Motor neuron (in vitro differentiated cells): ENCODE results near the gene IQGAP2. TPM values are rescaled to one million over a fixed set of nuclear protein-coding genes. Genes with fewer than 3 reads are reported as not detected.
A peak's percentile ranks its signal among the peaks of the same experiment; 100 is the strongest.
"Not testable (repeated sequence)": the region's sequence is repeated elsewhere in the genome, so short reads cannot be mapped to it uniquely, and the experiment has no call there.

Experiments
- ATAC-seq, 8 experiments: fragments of 200-7000 bp; cut with Tn5 transposase; replicated peaks in 6 of 8; 2 replicates each; pipeline ENCODE4 v1.8.0; 2021; ENCODE audit warnings: mild to moderate bottlenecking in 8 of 8, moderate library complexity in 8 of 8
- H3K27ac ChIP-seq, 2 donors: fragments of 250-450 bp; sonication (Bioruptor Pico); 2 replicates each; pipeline ENCODE4 v1.9.0; 2021; ENCODE audit warnings: antibody characterized with exemption in 2 of 2, mild to moderate bottlenecking in 2 of 2, moderate library complexity in 1 of 2
- H3K4me1 ChIP-seq, 2 donors: fragments of 250-450 bp; sonication (Bioruptor Pico); replicated peaks in 1 of 2; 2 replicates each; pipeline ENCODE4 v1.6.1; 2021; ENCODE audit warnings: antibody characterized with exemption in 2 of 2, mild to moderate bottlenecking in 2 of 2, moderate library complexity in 1 of 2
- H3K4me3 ChIP-seq, 5 donors: fragments of 250-450 bp; sonication (Bioruptor Pico); 2 replicates each; pipeline ENCODE4 v1.9.0; 2021; ENCODE audit warnings: antibody characterized with exemption in 5 of 5, mild to moderate bottlenecking in 5 of 5, moderate library complexity in 4 of 5
- WGBS, 10 experiments: fragments of 450-650 bp; shearing (Covaris generic); methylation state at CpG; one replicate each; pipeline ENCODE4 v1.0.0; 2022; 5-methylcytosine and 5-hydroxymethylcytosine counted together
- in situ Hi-C, 9 experiments: fragments of 400-800 bp; cut with MboI; loops; one replicate each; pipeline ENCODE4 v1.15.0; 2021; ENCODE audit warnings: low sequenced_read_pairs in 9 of 9, low pct_unique_long_range_greater_than_20kb in 2 of 9; ENCODE audit not compliant: unreplicated experiment in 9 of 9
- total RNA-seq, 8 experiments: library from RNA; unstranded; fragments of 300-600 nt; gene quantifications; 2 replicates each; pipeline versions ENCODE4 v1.2.3 to v1.2.4, GENCODE V29; 2022

The IQGAP2 gene
- total RNA-seq, 8 experiments from 2014 or later: 6.3 to 74.8 (median 14.2) TPM

DNA sequence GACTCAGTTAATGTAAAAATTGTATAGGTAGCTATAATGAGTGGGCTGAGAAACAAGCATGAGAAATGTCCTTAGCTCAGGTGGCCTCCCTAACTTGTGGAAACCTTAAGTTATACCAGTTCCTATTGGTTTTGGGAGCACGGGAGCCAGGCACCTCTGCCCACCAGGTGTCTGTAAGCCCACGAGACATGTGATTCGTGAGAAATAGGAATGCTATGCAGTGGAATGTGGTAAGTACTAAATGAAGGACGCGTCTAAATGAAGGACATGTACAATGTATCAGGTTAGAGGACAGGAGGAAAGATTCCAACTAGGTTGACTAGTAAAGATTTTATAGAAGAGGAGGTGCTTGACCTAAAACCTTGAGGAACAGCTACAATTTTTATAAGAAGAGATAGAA, 266.2 kb downstream of the IQGAP2 start:
- in situ Hi-C loops: no loop called here
- ATAC-seq: no peak
- H3K4me1 ChIP-seq: no peaks in the 10 kb centered on the region
- H3K27ac ChIP-seq: no peak overlapping the region
- H3K4me3 ChIP-seq: no peak overlapping the region
- 75 to 100% (median 96%) methylated on average over 1 to 5 of the region's 5 CpGs; no CpG with 5 or more reads in 4 of the 10 experiments for WGBS, 10 experiments

DNA sequence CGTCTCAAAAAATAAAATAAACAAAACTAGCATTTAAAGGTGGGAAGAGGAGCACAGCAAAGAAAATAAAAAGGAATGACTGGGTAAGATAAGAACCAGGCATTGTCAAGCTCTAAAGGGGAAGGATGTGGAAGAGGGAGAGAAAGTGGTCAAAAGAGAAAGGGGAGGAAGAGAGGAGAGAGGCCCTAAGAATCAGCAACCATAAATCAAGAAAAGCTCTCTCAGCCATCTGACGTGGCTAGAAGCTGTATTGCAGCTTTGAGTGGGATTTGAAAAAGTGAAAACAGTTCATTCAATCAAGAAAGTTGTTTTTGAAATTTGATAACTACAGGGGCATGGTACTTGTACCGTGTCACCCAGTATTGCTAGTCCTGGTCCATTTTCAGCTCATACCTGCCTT, 267.4 kb downstream of the IQGAP2 start:
- Histone ChIP-seq H3K4me1 (no peaks in the 10 kb centered on the region), H3K27ac (no peak overlapping the region), H3K4me3 (no peak overlapping the region)
- ATAC-seq: no peak
- WGBS, 10 experiments: 33 to 100% (median 88%) methylated on average over 1 to 3 of the region's 3 CpGs
- in situ Hi-C loops: no loop called here

DNA sequence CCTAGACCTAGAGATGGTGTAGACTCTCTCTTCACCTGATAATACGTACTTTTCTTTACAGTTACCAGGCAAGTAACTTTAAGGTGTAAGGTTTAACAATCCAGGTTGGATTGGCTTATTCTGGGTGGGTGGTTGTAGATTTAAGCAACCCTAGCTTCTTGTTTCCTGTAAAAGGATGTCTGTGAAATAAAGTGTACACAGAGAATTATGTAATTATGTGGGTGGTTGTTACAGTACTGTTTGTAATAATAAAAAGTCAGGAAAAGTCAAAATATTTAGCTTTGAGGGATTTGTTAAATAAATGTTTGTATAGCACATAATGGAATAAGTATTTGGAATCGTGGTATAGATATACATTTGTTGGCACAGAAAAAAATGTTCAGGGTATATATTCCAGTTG, 269.2 kb downstream of the IQGAP2 start:
- no peak for ATAC-seq
- in situ Hi-C loops: no loop called here
- Histone ChIP-seq H3K27ac (no peak overlapping the region), H3K4me3 (no peak overlapping the region), H3K4me1 (no peaks in the 10 kb centered on the region)
- WGBS, 10 experiments: 46 to 94% (median 86%) methylated on average over 1 to 2 of the region's 2 CpGs; no CpG with 5 or more reads in 2 of the 10 experiments

DNA sequence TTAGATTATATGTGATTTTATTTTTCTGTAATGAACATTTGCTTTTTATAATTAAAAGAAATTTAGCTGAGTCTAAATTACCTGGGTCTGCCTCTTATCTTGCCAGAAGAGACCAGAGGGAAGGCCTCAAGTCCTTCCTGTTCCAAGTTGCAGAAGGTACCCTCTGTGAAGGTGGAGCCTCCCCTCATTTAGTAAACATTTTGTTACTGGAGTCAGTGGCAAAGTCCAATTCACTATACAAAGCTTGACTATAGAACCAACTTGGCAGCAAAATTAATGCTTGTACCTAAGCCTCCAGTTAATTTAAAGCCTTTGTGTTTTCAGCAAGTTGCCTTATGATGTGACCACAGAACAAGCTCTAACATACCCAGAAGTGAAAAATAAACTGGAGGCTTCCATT, 270.0 kb downstream of the IQGAP2 start:
- ATAC-seq: no peak
- no peak overlapping the region for H3K27ac ChIP-seq
- H3K4me3 ChIP-seq: no peak overlapping the region
- in situ Hi-C loops: no loop called here
- H3K4me1 ChIP-seq: no peaks in the 10 kb centered on the region

DNA sequence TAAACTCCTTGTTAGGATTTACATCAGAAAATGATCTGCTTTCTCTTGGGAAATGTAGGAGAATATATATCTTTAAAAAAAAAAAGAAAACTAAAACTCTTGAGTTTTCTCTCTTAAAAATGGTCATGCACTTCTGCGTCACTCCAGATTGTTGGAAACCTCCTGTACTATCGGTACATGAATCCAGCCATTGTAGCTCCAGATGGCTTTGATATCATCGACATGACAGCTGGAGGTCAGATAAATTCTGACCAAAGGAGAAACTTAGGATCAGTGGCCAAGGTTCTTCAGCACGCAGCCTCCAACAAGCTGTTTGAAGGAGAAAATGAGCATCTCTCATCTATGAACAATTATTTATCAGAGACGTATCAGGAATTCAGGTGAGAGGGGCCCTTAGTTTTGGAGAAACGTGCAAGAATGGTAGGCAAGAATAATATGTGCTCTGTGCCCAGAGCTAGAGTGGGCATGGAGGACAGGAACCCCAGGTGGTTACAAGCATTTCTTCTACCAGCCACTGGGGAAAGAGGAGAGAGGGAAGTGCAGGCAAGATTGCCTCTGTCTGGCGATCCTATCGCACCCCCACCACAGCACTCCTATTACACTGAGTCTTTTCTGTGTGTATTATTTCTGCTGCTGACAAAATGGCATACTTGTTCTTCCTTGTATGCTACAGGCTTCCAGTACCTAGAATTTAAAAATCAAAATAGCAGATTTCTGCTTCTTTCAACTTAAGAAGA, 271.4 kb downstream of the IQGAP2 start:
- no peak overlapping the region for H3K27ac ChIP-seq
- H3K4me1 ChIP-seq: peaks cover 0 to 7% of the 10 kb centered on the region in 2 donors
- WGBS, 10 experiments: 22 to 96% (median 91%) methylated on average over 2 to 7 of the region's 8 CpGs; no CpG with 5 or more reads in 1 of the 10 experiments
- in situ Hi-C loops: no loop called here
- no peak overlapping the region for H3K4me3 ChIP-seq
- no peak for ATAC-seq

DNA sequence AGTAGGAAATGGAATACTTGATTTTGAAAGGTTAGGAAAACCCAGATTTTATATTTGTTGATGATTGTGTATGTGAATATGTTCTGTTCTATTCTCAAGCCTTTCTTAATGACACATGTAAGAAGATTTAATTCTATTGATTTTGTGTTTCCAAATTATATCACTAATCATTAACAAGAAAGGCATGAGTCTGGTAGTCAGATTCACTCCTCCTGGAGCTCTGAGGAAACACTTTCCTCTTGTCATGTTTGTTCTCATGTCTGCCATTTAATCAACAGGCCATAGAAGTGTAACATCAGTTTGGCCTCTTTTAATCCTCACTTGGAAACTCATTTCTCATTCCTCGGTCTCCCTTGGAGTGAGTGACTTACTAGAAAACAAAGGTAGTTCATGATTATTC, 272.3 kb downstream of the IQGAP2 start:
- 29 to 100% (median 71%) methylated on average over 1 of the region's 1 CpG; no CpG with 5 or more reads in 1 of the 10 experiments for WGBS, 10 experiments
- in situ Hi-C loops: no loop called here

DNA sequence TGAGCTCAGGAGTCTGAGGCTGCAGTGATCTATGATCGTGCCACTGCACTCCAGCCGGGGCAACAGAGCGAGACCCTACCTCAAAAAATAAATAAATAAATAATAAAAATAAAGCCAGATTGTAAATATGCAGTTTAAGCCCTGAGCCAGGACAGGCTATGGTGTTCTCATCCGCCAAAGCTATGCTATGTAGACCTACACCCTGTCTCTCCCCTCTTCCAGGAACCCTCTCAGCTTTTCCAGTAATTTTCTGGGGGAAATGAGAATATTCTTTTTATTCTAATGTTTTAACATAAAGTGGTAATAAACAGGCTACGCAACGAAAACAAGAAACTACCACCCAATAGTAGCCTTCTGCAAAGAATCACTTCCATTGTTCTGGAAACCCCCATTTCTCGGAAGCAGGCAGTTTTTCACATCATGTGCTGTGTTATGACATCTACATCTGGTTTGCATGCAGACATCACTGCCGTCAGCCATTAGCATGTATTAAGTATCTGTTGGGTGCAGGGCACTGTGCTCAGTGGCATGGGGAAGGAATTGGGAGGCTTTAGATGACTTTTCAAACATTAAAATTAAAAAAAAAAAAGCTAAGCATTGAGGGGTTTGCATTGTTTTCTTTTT, 274.9 kb downstream of the IQGAP2 start:
- Histone ChIP-seq H3K4me1 (peaks cover 0 to 7% of the 10 kb centered on the region in 2 donors), H3K4me3 (no peak overlapping the region), H3K27ac (no peak overlapping the region)
- 39 to 100% (median 91%) methylated on average over 2 to 7 of the region's 8 CpGs for WGBS, 10 experiments
- ATAC-seq: peak in 3 of 8 experiments; percentile 64 to 93 (median 88)
- in situ Hi-C loops: no loop called here

More for the DNA sequence above, 272.3 kb downstream of the IQGAP2 start:
- Histone ChIP-seq H3K4me3 (no peak overlapping the region), H3K4me1 (peaks cover 0 to 7% of the 10 kb centered on the region in 2 donors), H3K27ac (no peak overlapping the region)
- no peak for ATAC-seq

DNA sequence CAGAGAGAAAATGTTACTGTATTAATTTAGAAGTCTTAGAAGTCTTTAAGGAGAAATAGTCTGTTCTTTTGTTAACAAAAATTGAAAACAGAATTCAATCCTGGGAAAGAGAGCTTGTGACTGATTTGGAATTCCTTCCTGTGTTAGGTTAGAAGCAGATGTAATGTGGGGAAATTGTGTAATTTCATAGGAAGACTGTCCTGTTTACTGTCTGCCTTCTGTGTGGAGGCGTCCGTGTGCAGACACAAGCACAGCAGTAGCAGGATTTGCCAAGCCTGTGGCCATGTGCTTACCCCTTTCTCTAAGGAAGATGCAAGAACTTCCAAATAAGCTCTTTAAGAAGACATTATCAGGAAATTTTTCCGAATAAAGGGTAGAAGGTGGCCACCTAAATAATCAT, 276.1 kb downstream of the IQGAP2 start:
- H3K4me1 ChIP-seq: peaks cover 0 to 7% of the 10 kb centered on the region in 2 donors
- in situ Hi-C loops: no loop called here
- no peak overlapping the region for H3K27ac ChIP-seq
- WGBS, 10 experiments: 0 to 100% (median 92%) methylated on average over 1 to 3 of the region's 3 CpGs; no CpG with 5 or more reads in 2 of the 10 experiments
- no peak overlapping the region for H3K4me3 ChIP-seq
- peak in 2 of 8 experiments; percentile 31 to 37 for ATAC-seq

DNA sequence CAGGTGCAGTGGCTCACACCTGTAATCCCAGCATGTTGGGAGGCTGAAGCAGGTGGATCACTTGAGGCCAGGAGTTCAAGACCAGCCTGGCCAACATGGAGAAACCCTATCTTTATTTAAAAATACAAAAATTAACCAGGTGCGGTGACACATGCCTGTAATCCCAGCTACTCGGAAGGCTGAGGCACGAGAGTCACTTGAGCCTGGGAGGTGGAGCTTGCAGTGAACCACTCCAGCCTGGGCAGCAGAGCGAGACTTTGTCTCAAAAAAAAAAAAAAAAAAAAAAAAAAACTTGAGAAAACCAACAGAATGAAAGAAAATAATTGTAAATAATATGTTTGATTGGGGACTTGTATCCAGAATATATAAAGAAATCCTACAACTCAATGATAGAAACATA, 277.7 kb downstream of the IQGAP2 start:
- in situ Hi-C loops, ATAC-seq, H3K4me3 ChIP-seq, H3K27ac ChIP-seq, H3K4me1 ChIP-seq: not testable (repeated sequence)
- 19 to 100% (median 91%) methylated on average over 1 to 4 of the region's 4 CpGs for WGBS, 10 experiments

DNA sequence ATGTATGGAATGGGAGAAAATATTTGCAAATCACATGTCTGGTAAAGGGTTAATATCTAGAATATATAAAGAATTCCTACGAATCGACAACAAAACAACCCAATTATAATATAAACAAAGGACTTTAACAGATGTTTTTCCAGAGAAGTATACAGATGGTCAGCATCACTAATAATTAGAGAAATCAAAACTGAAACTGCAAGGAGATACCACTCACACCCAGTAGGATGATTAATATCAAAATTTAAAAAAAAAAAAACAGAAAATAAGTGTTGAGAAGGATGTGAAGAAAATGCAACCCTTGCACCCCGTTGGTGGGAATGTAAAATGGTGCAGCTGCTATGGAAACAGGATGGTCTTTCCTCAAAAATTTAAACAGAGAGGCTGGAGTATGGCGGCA, 278.2 kb downstream of the IQGAP2 start:
- Histone ChIP-seq H3K4me3 (no peak overlapping the region), H3K27ac (no peak overlapping the region), H3K4me1 (peaks cover 0 to 7% of the 10 kb centered on the region in 2 donors)
- in situ Hi-C loops: no loop called here
- 4 to 100% (median 89%) methylated on average over 1 to 4 of the region's 4 CpGs for WGBS, 10 experiments
- no peak for ATAC-seq

DNA sequence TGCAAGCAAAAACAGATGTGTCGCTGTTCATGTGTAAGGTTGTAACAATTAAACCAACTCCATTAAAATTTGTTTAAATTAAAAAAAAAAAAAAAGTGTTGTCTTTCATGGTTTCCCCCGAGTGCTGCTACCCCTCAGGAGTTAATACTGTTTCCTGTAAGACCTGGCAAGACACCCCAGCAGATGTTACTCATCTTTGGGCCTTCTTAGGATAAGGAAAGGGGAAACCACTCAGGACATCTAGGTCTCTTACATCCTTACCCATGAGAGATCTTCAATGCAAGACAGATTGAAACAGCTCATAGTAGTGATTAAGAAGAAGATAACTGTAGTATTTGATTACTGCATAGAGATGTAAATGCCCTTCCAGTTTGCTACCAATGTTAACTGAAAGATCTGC, 279.3 kb downstream of the IQGAP2 start:
- peaks cover 0 to 7% of the 10 kb centered on the region in 2 donors for H3K4me1 ChIP-seq
- 20 to 100% (median 82%) methylated on average over 1 to 2 of the region's 2 CpGs for WGBS, 10 experiments
- no peak overlapping the region for H3K27ac ChIP-seq
- in situ Hi-C loops: no loop called here
- no peak overlapping the region for H3K4me3 ChIP-seq
- no peak for ATAC-seq

DNA sequence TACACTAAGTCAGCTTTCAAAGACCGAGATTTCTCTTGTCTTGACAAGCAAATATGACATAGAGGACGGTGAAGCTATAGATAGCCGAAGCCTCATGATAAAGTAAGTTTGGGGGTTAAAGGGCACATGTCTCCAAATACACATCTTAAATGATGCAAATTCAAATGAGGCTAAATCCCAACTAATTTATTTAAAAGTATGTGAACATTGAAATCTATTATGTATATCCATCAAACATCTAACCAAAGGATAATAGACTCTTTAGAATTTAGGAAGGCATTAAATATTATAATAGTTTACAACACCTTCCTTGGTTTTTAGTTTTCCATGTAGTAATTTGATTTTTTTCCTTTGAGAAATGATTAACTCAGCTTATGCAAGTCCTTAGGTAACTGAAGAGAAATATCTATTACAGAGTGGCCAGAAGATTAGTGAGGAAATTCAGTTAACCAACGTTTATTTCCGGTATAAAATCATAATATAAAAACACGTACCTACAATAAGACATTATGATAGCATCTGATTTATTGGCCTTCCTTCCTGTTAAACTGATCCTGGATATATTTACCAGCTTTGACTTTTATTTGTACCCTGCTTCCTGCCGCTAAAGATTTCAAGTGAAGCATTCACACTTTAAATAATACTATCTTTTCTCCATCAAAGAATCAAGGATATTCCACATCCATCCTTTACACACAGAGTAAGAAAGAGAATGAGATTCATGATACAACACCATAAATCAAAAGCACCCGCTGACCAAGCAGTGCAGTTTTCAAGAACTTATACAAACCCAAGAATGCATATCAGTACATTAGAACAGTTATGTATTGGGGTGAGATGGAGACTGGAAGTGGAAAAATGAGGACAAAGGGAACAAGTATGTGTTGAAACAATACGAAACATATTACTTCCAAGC, 281.0 kb downstream of the IQGAP2 start:
- no peak for ATAC-seq

More for the DNA sequence above, 281.0 kb downstream of the IQGAP2 start:
- in situ Hi-C loops: no loop called here
- Histone ChIP-seq H3K27ac (no peak overlapping the region), H3K4me1 (peaks cover 0 to 1% of the 10 kb centered on the region in 2 donors), H3K4me3 (no peak overlapping the region)
- 84 to 94% (median 90%) methylated on average over 3 to 9 of the region's 9 CpGs for WGBS, 10 experiments
